Measurements from ENCODE around the gene NAPB. TPM values are rescaled to one million over a fixed set of nuclear protein-coding genes. Genes with fewer than 3 reads are reported as not detected.

NAPB gene
- total RNA-seq, 1 experiment from 2014 or later: 15.8 TPM

DNA sequence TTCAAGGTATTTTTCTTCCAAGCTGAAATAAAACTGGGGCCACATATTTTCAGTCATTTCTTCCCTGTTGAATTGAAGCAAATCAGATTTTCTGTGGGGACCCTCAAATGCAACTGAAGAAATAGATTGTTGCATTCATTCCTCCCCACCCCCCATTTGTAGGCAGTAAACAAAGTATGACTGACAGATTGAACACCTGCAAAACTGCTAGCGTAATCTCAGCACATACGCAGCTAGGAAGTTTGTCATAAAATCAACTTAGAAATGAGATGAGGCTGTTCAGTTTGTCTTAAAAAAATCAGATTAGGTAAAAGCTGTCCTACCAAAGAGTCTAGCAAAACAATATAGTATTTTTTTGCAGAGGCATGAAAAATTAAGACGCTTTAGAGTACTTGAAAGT is 50.4 kb downstream of the NAPB start:
- no peak for DNase-seq (ENCODE audit: extremely low read depth, low read depth)

DNA sequence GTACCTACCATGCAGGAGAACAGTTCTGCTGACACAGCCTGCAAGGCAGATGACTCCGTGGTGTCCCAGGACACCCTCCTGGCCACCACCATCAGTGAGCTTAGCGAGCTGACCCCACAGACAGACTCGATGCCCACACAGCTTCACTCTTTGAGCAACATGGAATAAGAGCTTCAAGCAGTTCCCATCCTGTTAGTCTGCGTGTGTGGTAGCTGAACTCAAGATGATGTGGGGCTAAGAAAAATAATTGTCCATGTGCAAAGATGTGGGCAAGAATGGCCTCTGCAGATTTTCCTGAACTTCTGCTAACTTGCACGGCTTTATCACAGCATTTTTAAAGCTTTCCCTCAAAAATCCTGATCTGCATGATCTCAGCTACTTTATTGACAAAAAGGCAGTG is 51.0 kb downstream of the NAPB start:
- DNase-seq (ENCODE audit: extremely low read depth, low read depth): no peak

DNA sequence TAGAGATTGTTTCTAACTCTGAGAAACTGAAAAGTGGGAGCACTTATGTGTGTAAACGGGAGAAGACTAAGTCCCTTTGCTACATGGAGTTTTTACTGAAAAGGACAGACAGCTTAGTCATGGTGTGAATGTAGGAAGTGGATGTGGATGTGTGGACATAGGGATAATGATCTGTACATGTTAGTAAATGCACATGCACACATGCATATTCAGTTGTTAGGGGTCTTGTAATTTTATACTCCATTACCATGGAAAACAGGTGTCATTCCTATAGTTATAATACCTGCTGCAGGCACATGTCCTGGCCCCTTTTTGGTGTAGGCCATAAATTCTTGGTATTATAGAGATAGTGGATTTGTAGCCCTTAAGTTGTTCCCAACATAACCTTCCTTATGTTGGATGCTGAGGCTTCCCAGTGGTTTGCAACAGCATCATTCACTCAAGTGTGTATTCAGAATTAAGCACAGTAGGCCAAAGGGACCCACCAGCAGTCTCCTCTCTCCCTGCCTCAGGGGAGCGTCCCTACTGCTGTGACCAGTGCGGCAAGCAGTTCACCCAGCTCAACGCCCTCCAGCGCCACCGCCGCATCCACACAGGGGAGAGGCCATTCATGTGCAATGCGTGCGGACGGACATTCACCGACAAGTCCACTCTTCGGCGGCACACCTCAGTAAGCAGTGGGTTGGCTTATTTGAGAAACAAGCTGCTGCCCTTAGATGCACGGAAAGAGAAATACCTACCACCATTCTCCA is 52.0 kb downstream of the NAPB start:
- DNase-seq (ENCODE audit: extremely low read depth, low read depth): no peak

DNA sequence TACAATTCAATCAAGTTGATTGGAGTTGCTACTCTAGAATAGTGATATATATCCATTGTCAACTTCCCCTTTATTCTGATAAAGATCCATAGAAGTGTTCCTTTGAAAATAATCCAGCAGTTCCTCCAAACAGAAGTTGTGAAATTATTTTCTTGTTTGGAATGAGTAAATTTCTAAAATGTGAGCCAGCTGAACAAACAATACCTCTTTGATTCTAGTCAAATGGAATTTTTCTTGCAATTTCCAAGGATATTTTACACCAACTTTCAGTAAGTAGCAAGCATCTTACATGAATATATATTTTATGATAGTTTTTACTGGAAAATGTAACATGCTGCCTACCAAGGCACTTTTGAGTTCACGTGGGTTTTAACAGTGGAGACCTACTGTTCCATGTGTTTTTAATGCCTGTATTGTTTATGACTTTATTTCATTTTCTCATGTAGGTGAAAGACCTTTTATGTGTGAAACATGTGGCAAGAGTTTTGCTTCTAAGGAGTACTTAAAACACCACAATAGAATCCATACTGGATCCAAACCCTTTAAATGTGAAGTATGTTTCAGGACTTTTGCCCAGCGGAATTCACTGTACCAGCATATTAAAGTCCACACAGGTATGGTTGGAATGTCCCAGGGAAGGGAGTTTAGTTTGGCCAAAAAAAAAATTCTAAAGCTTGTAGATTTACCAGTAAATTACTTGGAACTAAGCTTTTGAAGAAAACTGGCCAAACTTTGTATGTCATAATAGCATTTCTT is 52.8 kb downstream of the NAPB start:
- no peak for DNase-seq (ENCODE audit: extremely low read depth, low read depth)

DNA sequence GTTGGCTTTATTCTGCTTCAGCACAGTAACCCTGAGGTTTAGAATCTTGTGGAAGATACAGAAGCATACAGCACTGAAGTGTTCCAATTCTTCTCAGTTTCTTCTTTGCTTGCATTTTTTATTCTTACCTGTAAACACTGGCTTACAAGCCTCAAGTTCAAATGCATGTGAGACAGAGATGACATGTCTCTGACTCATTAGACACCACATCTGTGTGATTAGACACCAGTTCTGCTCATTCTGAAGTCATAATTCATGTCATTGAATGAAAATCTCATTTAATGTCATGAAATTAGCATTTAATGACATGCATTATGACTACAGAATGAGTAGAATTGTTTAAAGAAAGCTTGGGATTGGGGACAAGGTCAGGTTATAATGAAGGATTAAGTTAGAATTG is 53.5 kb downstream of the NAPB start:
- no peak for DNase-seq (ENCODE audit: extremely low read depth, low read depth)

DNA sequence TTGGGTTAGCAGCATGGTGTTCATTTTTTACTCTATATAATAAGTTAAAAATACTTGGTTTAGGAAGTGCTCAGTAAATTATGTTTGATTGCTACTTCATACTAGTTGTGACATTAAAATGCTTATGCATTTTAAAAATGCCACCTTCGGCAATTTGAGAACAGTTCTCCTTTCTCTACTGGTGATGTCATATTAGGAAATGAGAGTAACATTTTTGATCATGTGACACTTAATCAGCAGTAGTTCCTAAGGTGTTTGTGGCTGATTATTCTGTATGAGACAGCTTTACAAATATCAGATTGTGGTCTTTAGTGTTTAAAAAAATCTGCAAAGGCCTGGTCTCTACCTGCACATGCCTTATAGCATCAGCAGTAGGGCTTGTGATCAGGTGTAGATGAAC is 54.9 kb downstream of the NAPB start:
- no peak for DNase-seq (ENCODE audit: extremely low read depth, low read depth)

DNA sequence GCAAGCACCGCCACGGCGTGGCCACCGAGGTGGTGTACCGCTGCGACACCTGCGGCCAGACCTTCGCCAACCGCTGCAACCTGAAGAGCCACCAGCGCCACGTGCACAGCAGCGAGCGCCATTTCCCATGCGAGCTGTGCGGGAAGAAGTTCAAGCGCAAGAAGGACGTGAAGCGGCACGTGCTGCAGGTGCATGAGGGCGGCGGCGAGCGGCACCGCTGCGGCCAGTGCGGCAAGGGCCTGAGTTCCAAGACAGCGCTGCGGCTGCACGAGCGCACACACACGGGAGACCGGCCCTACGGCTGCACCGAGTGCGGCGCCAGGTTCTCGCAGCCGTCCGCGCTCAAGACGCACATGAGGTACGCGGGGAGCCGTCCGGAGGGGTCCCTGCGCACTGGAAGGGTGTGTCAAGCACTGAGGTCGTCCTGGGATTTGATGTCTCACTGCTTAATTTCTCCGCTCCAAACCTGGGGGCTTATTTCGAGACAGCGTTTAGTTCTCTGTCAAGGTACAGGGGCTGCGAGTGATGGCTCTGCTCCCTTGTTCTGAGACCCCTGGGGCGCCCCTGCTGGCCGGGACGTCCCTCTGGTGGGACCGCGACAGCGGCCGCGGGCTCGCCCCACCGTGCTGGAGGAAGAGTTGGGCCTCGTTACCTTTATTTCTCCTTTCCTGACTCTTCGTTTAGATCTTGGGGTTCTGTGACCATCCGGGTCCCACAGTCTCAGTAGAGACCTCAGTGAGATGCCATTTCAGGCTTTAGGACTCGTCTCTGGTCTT is 55.7 kb downstream of the NAPB start:
- DNase-seq (ENCODE audit: extremely low read depth, low read depth): no peak

DNA sequence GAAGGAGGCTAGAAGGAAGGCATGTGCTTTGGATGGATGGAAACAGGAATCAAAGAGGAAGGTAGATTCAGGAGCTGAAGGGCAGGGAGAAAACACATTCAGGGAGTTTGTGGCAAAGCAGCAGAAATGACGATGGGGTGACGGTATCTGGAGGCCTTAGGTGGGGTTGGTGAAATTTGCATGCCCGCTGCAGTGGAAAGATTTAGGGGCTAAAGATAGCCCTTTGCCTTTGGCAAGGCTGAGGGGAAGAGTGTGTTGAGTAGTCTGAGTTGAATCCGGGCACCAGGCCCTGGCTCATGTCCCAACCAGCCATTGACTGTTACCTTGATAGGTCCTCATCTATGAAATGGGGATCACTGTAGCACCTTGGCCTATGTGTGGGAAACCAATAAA is 58.0 kb downstream of the NAPB start:
- DNase-seq (ENCODE audit: extremely low read depth, low read depth): no peak

DNA sequence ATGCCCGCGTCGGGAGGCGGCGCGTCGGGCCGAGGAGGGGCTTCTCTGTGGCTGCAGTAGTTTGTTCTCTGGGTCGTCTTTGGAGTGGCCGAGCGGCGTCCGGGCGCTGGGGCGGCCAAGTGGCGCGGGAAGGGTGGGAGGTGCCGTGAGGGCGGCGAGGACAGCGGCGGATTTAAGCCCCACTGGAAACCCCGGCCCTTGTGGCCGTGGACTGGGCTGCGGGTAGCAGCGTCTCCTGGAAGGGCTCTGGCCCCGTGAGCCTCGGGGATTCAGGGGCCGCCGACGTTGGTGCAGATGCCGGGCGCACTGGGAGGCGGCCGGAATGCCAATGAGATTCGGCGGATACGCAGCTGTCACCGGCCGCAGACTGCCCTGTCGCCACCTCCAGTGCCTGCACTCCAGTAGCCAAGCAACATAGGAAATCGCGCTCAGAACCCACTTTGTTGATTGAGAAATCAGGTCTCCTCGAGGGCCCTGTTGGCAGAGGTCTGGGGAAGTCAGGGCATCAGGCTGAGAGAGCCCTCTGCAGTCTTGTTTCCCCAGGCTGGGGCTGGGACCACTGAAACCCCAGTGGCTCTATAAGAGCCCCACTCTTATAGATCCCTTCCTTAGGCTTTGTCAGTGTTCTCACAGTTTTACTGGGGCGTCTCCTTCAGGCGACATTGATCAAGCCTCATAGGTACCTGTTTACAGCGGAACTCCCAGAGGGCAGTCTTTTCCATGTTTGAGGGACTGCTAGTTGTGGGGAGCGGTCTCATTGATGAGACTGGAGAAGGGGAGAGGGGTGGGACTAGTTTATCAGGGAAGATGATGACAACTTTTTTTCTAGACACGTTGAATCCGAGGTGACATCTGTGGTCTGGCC is 58.7 kb downstream of the NAPB start:
- DNase-seq (ENCODE audit: extremely low read depth, low read depth): no peak

DNA sequence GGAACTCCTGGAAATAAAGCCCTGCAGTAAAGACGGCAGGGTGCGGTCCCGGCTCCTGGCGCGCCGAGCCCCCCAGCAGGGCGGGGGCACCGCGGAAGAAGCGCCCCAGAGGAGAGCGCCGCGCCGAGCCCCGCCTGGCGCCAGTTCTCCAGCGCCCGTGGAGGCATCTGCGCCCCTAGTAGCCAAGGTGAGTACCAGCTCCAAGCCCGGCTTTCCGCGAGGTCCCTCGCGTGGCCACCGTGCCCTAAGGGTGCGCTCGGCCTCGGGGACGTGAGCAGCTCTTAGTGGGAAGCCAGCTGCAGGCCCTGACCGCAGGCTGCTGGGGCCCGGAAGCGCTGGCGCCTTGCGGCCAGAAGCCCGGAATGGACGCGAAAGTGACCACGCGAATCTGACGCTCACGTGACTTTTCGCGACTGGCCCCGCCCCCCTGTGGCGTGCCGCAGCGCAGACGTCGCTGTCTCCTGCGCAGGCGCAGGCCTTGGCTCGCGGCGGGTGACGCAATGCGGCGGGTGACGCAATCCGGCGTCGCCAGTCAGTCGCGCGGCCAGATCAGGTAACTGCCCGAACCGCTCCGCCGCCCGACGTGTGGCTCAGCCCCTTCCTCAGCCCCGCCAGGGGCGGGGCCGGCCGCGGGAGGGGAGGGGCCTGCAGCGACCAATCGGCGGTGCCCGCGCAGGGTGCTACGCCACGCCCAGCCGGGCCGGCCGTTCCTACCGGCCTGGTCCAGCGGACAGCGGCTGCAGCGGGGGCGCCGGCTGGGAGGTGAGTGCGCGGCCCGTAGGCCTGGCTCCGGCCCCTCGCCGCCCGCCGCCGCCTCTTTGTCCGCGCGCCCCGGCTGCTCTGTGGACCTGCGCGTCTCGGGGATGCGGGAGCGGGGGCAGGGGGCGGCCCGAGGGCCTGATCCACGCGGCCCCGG is 59.6 kb downstream of the NAPB start, which contains the start of gene GZF1:
TSS of gene GZF1 (plus strand) at position 707 of the 916 bp plus-strand sequence. CDS start 2,202 bp downstream, outside the sequence.
- peak; percentile 96 for DNase-seq (ENCODE audit: extremely low read depth, low read depth)

DNA sequence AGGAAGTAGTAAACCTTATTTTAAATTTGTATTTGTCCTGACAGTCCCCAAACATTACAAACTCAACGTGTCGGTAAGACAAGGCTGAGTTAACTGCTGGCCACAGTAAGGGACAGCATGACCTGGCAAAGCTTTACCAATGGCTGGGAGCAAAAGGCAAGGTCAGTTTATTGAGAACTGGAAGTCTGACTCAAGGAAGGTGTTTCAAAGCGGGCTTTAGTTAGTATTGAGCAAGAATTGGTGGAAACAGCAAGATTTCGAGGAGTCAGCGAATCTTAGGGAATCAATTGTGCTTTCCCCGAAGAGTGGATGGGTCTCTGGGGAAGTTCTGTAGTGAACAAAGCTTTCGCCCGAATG is 60.2 kb downstream of the NAPB start:
- DNase-seq (ENCODE audit: extremely low read depth, low read depth): peak; percentile 32

DNA sequence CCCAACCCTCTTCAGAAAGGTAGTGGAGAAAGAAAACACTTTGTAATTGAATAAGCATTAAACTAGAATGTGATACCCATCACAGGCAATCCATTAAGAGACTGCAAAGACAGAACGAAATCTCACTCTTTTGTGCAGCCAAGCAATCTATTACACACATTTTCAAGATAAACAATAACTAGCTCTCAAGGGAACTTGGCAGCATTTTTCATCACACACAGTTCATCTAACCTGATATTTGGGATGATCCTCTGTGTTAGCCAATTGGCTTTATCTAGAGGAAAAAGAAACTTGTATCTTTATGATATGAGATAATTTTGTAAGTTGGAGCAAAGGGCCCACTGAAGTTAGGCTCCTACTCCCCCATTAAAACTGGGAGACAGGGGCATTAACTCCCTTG is 60.8 kb downstream of the NAPB start:
- DNase-seq (ENCODE audit: extremely low read depth, low read depth): no peak

DNA sequence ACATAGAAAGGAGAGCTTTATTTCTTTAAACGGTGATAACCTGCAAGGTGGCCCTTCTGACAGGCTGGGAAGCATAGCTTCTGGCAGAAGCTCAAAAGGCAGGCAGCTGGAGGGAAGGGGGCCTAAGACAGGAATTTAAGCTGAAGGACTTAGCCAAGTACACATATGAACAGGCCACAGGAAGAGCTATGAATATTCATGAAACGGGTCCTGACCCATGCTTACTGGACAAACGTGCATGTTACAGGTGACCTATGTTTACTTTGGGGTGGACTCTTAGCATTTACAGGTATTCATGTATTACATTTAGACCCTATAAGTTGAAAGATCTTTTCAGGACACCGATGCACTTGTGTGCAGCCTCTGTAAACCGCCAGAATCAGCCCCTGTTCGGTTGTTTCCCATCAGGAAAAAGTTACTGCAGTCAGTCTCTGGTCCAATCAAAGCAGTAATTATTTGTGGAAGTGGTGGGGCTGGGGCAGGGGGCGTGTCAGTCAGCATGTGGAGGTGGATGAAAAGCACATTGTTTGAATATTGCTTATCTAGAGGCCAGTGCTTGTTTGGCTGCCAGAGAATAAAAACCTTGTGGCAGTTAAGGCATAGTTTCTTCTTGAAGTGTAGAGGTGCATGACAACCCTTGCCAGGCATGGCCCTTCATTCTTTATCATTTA is 62.2 kb downstream of the NAPB start:
- no peak for DNase-seq (ENCODE audit: extremely low read depth, low read depth)

DNA sequence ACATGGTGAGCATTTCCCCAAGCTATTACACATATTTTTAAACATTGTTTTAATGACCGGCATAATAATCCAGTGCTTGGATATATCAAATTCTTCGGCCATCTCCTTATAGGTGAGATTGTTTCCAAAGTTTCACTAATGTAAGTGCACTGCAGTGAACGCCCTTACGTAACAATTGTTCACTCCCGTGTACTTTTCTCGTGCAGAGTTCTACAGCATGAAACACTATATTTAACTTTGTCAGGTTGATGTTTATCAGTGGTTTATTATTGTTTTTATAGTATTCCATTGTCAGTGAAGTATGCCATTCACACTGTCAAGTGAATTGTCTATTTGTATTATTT is 62.8 kb downstream of the NAPB start:
- no peak for DNase-seq (ENCODE audit: extremely low read depth, low read depth)

DNA sequence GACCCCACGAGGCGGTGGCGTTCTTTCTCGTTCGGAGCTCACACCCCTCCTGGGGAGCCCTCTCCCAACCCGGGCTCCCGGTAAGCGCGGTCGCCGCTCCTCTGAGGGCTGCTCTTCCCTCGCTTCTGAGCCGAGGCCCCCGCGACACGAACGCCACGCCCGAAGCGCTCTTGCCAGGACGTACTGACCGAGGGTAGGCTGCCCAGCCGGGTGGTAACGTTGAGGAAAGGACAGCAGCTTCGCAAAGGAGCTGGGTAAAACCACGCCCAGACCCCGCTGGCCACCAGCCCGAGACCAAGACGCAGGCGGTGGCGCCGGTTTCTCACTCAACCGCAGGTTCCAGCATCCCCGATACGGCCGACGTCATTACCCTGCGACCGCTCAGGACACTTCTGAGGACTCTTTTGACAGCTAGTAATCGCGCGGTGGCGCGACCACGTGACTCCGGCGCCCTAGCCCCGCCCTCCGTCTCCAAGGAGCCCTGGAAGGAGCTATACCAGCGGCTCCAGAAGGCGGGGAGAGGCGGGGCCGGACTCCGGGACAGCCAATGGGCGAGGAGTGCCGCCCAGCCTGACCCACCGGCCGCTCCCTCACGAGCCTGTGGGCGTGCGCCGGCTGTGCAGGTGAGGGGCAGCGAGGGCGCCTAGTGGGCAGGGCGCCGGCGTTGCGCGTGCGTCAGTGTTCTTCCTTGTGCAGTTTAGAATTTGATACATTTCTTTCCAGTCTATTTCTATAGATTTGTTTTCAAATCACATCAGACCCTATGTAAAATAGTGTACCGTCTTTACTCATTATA is 63.3 kb downstream of the NAPB start:
- peak; percentile 99 for DNase-seq (ENCODE audit: extremely low read depth, low read depth)

DNA sequence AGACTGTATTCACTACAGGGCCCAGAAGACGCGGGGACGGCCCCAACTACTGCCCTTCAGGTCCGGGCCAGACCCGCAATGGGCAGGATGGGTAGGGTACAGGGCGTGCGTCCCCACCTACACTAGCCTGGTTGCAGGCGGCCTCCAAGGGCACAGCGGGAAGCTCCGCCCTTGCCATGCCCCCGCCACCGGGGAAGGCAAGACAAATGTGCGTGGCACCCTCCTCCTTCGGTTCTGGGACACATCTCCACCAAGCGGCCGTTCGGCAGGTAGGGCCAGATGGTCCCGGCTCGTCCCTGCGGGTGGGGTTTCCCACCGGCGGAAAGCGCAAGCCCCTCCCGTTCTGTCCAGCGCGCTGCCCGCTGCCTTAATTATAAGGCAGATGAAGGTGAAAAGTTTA is 65.1 kb downstream of the NAPB start:
- no peak for DNase-seq (ENCODE audit: extremely low read depth, low read depth)

DNA sequence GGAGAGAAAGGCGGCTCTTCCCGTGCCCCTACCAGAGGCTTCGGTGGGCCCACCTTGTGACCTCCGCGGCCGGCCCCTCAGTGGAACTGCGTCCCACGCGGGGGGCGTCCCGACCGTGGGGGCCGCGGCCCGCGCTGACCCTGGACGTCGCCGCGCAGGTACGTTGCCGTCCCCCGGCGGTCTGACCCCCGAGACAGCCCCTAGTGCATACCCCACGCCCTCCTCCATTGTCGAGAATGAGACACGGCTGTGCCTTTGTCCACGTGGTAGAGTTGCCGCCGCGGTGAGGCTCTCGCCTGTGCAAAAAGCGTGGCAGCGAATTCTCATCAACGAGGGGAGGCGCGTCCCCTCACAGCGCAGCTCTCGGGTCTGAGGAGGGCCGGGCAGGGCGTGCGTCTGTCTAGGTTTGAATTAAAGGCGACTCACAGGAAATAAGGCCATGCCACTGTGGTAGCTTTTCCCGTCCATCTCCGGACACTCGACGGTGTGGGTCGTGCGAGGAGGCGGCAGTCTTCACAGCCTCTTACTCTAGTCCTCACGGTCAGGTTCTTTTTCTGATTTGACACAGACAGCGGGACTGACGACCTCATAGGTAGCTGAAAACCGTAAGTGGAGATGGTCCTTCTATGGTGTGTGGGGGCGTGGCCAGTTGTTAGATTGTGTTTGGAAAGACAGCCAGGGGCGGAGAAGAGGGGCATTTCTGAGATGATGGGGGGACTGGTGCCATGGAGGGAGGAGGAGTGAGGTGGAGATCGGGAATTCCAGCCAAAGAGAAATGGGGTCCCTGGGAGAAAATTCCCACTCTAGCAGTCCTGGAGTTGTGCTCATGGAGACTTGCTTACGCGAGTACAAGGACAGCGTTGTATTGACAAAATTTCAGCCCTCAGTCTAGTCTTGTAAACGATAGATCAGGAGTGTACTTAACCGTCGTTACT is 70.1 kb downstream of the NAPB start:
- DNase-seq (ENCODE audit: extremely low read depth, low read depth): no peak

All from NCI-H460 (cell line).